ENCODE data around the gene PPP1R14D. TPM values are rescaled to one million over a fixed set of nuclear protein-coding genes. Genes with fewer than 3 reads are reported as not detected.
"Not testable (repeated sequence)": the region's sequence is repeated elsewhere in the genome, so short reads cannot be mapped to it uniquely, and the experiment has no call there.

The PPP1R14D gene
- total and polyA plus RNA-seq, 9 donors = 0.95 TPM; not detected in 8

- Histone ChIP-seq H3K4me1 (ENCODE audit: insufficient read depth) (no peaks in the 10 kb centered on the region), H3K4me3 (no peak overlapping the region), H3K36me3 (no peaks in the 10 kb centered on the region), H3K27me3 (no peaks in the 10 kb centered on the region), H3K27ac (no peak overlapping the region), H3K9me3 (no peaks in the 10 kb centered on the region)
- 88 to 95% (median 95%) methylated on average over 4 of the region's 4 CpGs for WGBS, 3 donors
- DNase-seq = no peak
- intact Hi-C loops (cut with DNase I) = no loop called here
- TF ChIP-seq, protein P1, sequence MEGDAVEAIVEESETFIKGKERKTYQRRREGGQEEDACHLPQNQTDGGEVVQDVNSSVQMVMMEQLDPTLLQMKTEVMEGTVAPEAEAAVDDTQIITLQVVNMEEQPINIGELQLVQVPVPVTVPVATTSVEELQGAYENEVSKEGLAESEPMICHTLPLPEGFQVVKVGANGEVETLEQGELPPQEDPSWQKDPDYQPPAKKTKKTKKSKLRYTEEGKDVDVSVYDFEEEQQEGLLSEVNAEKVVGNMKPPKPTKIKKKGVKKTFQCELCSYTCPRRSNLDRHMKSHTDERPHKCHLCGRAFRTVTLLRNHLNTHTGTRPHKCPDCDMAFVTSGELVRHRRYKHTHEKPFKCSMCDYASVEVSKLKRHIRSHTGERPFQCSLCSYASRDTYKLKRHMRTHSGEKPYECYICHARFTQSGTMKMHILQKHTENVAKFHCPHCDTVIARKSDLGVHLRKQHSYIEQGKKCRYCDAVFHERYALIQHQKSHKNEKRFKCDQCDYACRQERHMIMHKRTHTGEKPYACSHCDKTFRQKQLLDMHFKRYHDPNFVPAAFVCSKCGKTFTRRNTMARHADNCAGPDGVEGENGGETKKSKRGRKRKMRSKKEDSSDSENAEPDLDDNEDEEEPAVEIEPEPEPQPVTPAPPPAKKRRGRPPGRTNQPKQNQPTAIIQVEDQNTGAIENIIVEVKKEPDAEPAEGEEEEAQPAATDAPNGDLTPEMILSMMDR (IDR thresholded peaks at IDR 0.05) = no peak
- TF ChIP-seq EP300 (IDR thresholded peaks at IDR 0.05) = no peak
Observed at GRCh38 chr15:40867199-40867598, 38.7 kb upstream of the PPP1R14D start.

DNA sequence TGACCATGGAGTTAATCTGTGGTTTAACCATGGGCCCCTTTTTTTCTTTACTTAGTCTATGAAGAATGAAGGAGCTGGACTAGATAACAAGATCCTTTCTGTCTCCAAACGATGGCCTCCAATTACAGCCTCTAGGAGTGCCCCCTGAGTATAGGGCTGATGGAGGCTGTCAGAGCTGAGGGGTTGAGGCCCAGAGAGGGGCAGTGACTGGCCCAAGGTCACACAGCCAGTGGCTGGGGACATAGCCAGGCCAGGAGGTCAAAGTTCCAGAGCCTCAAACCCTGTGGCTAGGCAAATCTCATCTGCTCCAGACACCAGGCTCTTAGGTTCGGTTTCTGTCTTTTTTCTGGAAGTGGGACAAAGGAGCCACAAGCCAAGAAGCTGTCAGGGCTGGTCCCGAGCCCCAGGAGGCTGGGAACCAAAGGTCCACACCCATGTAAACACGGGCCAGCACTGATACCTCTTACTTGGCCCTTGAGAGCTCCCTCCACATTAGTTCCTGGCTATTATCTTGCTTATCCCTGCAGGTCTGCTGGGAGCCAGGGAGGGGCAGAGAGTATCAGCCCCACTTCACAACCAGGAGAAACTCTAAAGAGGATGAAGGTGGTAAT is 35.3 kb upstream of the PPP1R14D start:
- no peak overlapping the region for H3K27ac ChIP-seq
- no peaks in the 10 kb centered on the region for H3K9me3 ChIP-seq
- intact Hi-C loops (cut with DNase I) = no loop called here
- no peaks in the 10 kb centered on the region for H3K36me3 ChIP-seq
- no peaks in the 10 kb centered on the region for H3K27me3 ChIP-seq
- H3K4me1 ChIP-seq (ENCODE audit: insufficient read depth) = no peaks in the 10 kb centered on the region
- H3K4me3 ChIP-seq = no peak overlapping the region
- WGBS, 3 donors = 47 to 51% (median 49%) methylated on average over 4 of the region's 4 CpGs
- TF ChIP-seq, protein P1 (IDR thresholded peaks at IDR 0.05) = no peak
- no peak for TF ChIP-seq EP300 (IDR thresholded peaks at IDR 0.05)
- DNase-seq = no peak

GRCh38 chr15:40861147-40861546 is 32.6 kb upstream of the PPP1R14D start:
- H3K4me3 ChIP-seq; H3K36me3 ChIP-seq; intact Hi-C loops (cut with DNase I); DNase-seq; H3K4me1 ChIP-seq (ENCODE audit: insufficient read depth); H3K27ac ChIP-seq; H3K9me3 ChIP-seq; H3K27me3 ChIP-seq: not testable (repeated sequence)
- WGBS, 3 donors = 65 to 71% (median 70%) methylated on average over 4 of the region's 4 CpGs

DNA sequence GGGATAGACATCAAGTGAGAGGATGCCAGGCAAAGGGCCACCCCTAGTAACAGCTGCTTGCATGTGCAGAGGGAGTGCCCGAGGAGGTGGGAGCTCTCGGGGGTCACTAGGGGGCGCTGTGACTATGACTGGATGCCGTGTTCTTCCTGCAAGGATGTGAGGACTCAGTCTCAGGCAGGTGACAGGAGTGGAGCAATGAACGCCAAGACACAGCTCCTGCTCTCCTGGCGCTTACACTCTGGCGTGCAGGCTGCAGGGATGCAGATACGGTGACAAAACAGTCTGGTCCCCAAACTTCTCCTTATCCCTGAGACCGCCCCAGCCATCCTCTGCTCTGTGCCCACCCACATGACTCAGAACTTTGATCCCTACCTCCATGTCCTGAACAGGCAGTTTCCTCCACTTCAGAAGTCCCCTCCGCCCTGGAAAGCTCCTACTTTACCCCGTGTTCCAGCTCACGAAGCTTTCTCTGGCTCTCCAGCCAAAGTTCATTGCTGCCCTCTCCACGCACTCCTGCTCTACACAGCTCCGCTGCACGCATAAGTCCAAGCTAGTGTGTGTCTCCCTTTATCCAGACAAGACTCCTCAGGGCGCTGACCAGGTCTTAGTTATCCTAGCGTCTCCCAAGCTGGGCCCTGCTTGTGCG is 30.8 kb upstream of the PPP1R14D start:
- no peaks in the 10 kb centered on the region for H3K4me1 ChIP-seq (ENCODE audit: insufficient read depth)
- no peak overlapping the region for H3K4me3 ChIP-seq
- no peak for TF ChIP-seq POLR2A (IDR thresholded peaks at IDR 0.05)
- TF ChIP-seq, protein P1 (IDR thresholded peaks at IDR 0.05) = peak in 1 of 3 donors; percentile 23
- no peaks in the 10 kb centered on the region for H3K9me3 ChIP-seq
- no peaks in the 10 kb centered on the region for H3K36me3 ChIP-seq
- no peak overlapping the region for H3K27ac ChIP-seq
- H3K27me3 ChIP-seq = no peaks in the 10 kb centered on the region
- WGBS, 3 donors = 44 to 53% (median 45%) methylated on average over 18 of the region's 18 CpGs
- intact Hi-C loops (cut with DNase I) = loop anchor here in 2 of 4 donors (5.0 to 10.0 kb wide), 3 partner anchors 33 to 328 kb away; partner anchors contain the start of gene VPS18 (in 1 of the 2)
- DNase-seq = peak; percentile 33 to 70 (median 65)

- Histone ChIP-seq H3K36me3 (no peaks in the 10 kb centered on the region), H3K4me1 (ENCODE audit: insufficient read depth) (no peaks in the 10 kb centered on the region), H3K27me3 (no peaks in the 10 kb centered on the region), H3K27ac (no peak overlapping the region), H3K4me3 (no peak overlapping the region), H3K9me3 (no peaks in the 10 kb centered on the region)
- TF ChIP-seq POLR2A (IDR thresholded peaks at IDR 0.05) (no peak), EP300 (IDR thresholded peaks at IDR 0.05) (no peak)
- TF ChIP-seq, protein P1 (IDR thresholded peaks at IDR 0.05) = no peak
- WGBS, 3 donors = 42 to 54% (median 43%) methylated on average over 10 of the region's 10 CpGs
- intact Hi-C loops (cut with DNase I) = loop anchor here in 2 of 4 donors (5.0 to 10.0 kb wide), 3 partner anchors 34 to 329 kb away; partner anchors contain the start of gene VPS18 (in 1 of the 2)
- DNase-seq = no peak
Observed at GRCh38 chr15:40858706-40859105, 30.2 kb upstream of the PPP1R14D start.

Measured in ovary (tissue), 9 donors.